NCI-H2196 (cell line): ENCODE results near the gene HAVCR2.

Source experiments
- DNase-seq: peaks from one replicate; lab custom pipeline; 2025; ENCODE audit not compliant: unreplicated experiment; lab: John Stamatoyannopoulos, UW

HAVCR2 gene

DNA sequence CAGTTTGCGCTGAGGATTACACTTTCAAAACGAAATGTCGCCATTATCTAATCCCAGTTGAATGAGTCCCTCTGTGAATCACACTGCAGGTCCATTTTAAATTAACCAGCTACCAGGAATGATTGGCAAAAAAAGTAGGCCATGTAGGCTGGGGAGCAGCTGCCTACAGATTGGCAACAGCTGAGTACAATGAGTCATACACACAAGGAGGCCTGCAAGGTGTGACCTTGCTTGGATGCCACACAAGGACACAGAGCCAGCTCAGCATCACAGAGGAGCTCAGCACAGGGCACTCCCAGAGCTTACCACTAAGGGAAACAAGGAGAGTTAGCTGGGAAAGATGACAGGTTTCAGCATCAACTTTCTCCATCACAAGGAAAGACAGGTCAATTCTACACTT lies 62.8 kb downstream of the HAVCR2 start:
- DNase-seq, result no peak

DNA sequence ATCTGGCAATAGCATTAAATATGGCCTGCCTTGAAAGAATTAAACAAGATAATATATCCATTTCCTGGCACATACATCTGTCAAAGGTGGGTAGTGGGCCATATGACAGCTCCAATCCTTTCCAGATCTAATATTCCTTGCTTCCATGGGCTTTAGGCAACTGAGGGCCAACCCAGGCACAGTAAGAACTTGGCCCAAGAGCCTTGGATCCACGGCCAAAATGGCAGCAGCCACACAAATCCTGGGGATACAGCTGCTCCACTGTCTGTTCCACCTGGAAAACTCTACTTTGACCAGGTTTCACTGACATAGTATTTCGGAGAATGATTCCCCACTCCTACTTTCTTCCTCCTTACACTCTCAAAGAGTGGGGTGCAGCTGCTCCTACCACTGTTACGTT lies 63.2 kb downstream of the HAVCR2 start:
- no peak for DNase-seq

DNA sequence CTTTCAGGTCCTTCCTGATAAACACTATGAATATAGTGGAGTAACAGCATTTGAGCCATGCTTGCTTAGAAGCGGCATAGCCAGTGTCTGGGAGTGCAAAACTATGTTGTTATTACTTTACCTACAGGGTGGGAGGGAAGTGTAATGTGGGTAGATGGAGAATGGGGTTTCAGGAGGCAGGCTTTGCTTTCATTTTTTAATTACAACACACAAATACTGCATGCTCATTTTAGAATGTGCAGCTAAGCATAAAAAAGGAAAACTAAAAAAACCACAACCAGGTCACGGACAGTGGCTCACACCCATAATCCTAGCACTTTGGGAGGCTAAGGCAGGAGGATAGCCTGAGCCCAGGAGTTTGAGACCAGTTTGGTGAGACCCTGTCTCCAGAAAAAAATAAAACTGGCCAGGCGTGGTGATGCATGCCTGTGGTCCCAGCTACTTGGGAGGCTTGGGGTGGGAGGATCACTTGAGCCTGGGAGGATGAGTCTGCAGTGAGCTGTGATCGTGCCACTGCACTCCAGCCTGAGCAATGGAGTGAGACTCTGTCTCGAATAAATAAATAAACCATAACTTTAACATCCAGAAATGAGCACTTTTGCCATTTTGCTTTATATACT lies 70.2 kb downstream of the HAVCR2 start:
- no peak for DNase-seq
